DND-41 (cell line): Measurements from ENCODE around the gene LHX4.

ENCODE experiments used
- CTCF ChIP-seq: IDR thresholded peaks from 2 replicates; pipeline ENCODE4 v1.5.1; 2012; ENCODE audit warnings: borderline replicate concordance, low read length, moderate library complexity, mild to moderate bottlenecking; ENCODE audit not compliant: poor library complexity, severe bottlenecking; ENCODE audit errors: extremely low read depth
- EZH2 ChIP-seq: IDR thresholded peaks from 3 replicates; pipeline ENCODE4 v1.6.1; 2012; ENCODE audit warnings: borderline replicate concordance, low read depth, mild to moderate bottlenecking, moderate library complexity, low read length, inconsistent platforms; ENCODE audit not compliant: severe bottlenecking

DNA sequence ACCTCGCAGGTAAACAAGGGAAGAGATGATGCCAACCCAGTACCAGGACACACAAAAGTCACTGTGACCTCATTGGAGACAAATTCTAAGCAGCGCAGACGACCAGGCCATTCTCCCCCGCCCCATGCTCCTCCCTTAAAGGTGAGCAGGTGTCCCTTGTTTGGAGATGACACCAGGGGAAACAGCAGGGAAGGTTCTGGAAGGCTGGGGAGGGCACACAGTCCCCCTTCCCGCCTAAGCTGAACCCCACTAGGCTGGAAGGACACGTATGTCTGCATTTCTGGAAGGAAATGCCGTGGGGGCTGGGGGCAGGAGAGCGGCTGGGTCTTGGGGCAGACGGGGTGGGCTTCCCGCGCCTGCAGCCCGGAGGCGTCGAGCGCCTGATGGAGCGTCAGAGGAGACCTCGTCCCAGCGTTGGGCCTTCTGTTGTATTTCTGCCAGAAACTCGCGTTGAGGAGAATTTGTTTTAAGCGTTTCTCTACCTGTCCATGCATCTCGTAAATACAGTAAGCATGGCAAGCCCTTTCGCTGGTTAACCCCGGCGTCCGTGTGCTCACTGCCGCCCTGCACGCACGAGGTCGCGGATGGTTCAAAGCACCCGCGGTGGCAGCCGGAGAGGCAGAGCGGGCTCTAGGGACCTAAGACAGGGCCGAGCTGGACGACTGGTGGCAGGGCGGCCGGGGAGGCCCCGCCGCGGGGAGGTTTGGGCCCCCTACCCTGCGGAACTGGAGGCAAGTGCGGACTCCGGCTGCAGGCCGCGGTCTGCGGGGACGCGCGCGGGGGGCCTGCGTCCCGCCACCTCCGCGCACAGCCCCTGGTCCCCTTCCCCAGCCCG, 1.2 kb upstream of the LHX4 start:
- no peak for TF ChIP-seq EZH2
- no peak for TF ChIP-seq CTCF
